Gastroesophageal sphincter (tissue), 4 donors: ENCODE data around the gene VPS33B. TPM values are rescaled to one million over a fixed set of nuclear protein-coding genes. Genes with fewer than 3 reads are reported as not detected.

ENCODE experiments used
- ATAC-seq: fragments of 150-250 bp; one replicate; pipeline ENCODE4 v1.9.1; 2016; ENCODE audit warnings: mild to moderate bottlenecking, moderate library complexity
- H3K27ac ChIP-seq, 4 donors: fragments of 200-600 bp; sonication (generic) in 3 of 4; 1 replicate in 3 of 4; 2 replicates in 1 of 4; pipeline ENCODE4 v1.5.1; 2016 to 2019
- H3K27me3 ChIP-seq: fragments of 200-600 bp; sonication (generic); one replicate; pipeline ENCODE4 v1.5.1; 2019
- H3K36me3 ChIP-seq, 2 donors: fragments of 200-600 bp; sonication (generic); one replicate each; pipeline ENCODE4 v1.5.1; 2019; ENCODE audit warnings: control low read depth in 1 of 2
- H3K4me1 ChIP-seq, 3 donors: fragments of 200-600 bp; sonication (generic); 1 replicate in 2 of 3; 2 replicates in 1 of 3; pipeline ENCODE4 v1.5.1; 2016 to 2019; ENCODE audit warnings: control low read depth in 2 of 3
- H3K4me3 ChIP-seq, 2 donors: fragments of 200-600 bp; sonication (generic); one replicate each; pipeline ENCODE4 v1.5.1; 2019; ENCODE audit warnings: mild to moderate bottlenecking in 1 of 2, moderate library complexity in 1 of 2
- H3K9me3 ChIP-seq, 3 donors: fragments of 200-600 bp; sonication (generic); one replicate each; pipeline ENCODE4 v1.5.1; 2017 to 2019; ENCODE audit warnings: control low read depth in 2 of 3
- CTCF ChIP-seq, 4 experiments: fragments of 200-600 bp in 2 of 4; fragments of 450-650 bp in 2 of 4; sonication (generic) in 1 of 4; IDR thresholded peaks; one replicate each; pipeline ENCODE4 v1.5.1; 2017 to 2019; ENCODE audit warnings: antibody characterized with exemption in 4 of 4, mild to moderate bottlenecking in 2 of 4, moderate library complexity in 2 of 4
- EP300 ChIP-seq: sonication (generic); formaldehyde crosslinking; IDR thresholded peaks from one replicate; pipeline ENCODE4 v1.6.1; 2017; ENCODE audit warnings: antibody characterized with exemption, mild to moderate bottlenecking
- POLR2A ChIP-seq, 2 donors: fragments of 450-650 bp; IDR thresholded peaks; one replicate each; pipeline ENCODE4 v1.6.1; 2017; ENCODE audit warnings: antibody characterized with exemption in 2 of 2, mild to moderate bottlenecking in 2 of 2, moderate library complexity in 1 of 2
- POLR2AphosphoS5 ChIP-seq: sonication (generic); formaldehyde crosslinking; IDR thresholded peaks from one replicate; pipeline ENCODE4 v1.6.1; 2017; ENCODE audit warnings: antibody characterized with exemption
- WGBS, 2 donors: methylation state at CpG; one replicate each; pipeline ENCODE4 v1.1.5; 2018; ENCODE audit warnings: low coverage in 1 of 2; 5-methylcytosine and 5-hydroxymethylcytosine counted together
- small RNA-seq, 4 donors: library from RNA; depleted of rRNA; stranded (forward); fragments of <200 nt; gene quantifications; one replicate each; pipeline ENCODE3, GENCODE V24; 2016
- total RNA-seq, 4 donors: library from RNA; depleted of rRNA; stranded (reverse); fragments of >200 nt; gene quantifications; one replicate each; pipeline ENCODE4 v1.1.0, GENCODE V29; 2016

Gene VPS33B
- total RNA-seq, 4 donors from 2014 or later = 7.8 to 12.8 (median 10.1) TPM

- no peak for ATAC-seq
- no peak overlapping the region for H3K27ac ChIP-seq
- H3K36me3 ChIP-seq = peaks cover 0 to 90% of the 10 kb centered on the region in 2 donors
- WGBS, 2 donors = 81% methylated on average over 3 of the region's 23 CpGs; no CpG with 5 or more reads in 1 of the 2 donors
- no peak overlapping the region for H3K4me3 ChIP-seq
- H3K27me3 ChIP-seq = no peaks in the 10 kb centered on the region
- TF ChIP-seq CTCF (IDR thresholded peaks at IDR 0.05) = no peak
- no peak for TF ChIP-seq POLR2A (IDR thresholded peaks at IDR 0.05)
- no peak for TF ChIP-seq EP300
- no peak for TF ChIP-seq POLR2AphosphoS5
- peaks cover 0 to 5% (median 0%) of the 10 kb centered on the region in 3 donors for H3K4me1 ChIP-seq
- no peaks in the 10 kb centered on the region for H3K9me3 ChIP-seq
Measured at GRCh38 chr15:90949979-90950675, 72.3 kb downstream of the VPS33B start.

Small RNAs within 50 kb of the gene (small RNA-seq; reads per million reads assigned to genes)
- gene RF00019 = 0 reads per million in 4 donors

Other genes with a start within 250 kb of the VPS33B start
- 10 to 100 TPM; 34.1 to 75.4 (median 59.8) TPM for gene FURIN, start 154.0 kb downstream of the VPS33B start, total RNA-seq
- gene FES, start 138.1 kb downstream of the VPS33B start, total RNA-seq = 10 to 100 TPM; 40.1 to 70.4 (median 43.5) TPM
- 10 to 100 TPM; 19.4 to 58.2 (median 44.9) TPM for gene MAN2A2, start 119.3 kb downstream of the VPS33B start, total RNA-seq
- gene HDDC3, start 90.0 kb downstream of the VPS33B start, total RNA-seq = 10 to 100 TPM in 2 of 4 donors, 1 to 10 TPM in 2; 5.9 to 17.1 (median 8.3) TPM
- gene UNC45A, start 87.3 kb downstream of the VPS33B start, total RNA-seq = 100 to 1,000 TPM in 2 of 4 donors, 10 to 100 TPM in 2; 63.7 to 116 (median 100) TPM
- 10 to 100 TPM in 2 of 4 donors, 1 to 10 TPM in 2; 5.3 to 11.1 (median 9.0) TPM for gene RCCD1, start 67.7 kb downstream of the VPS33B start, total RNA-seq
- gene PRC1, start 28.1 kb downstream of the VPS33B start, total RNA-seq = 10 to 100 TPM in 1 of 4 donors, 1 to 10 TPM in 3; 2.2 to 12.7 (median 4.5) TPM
- gene SV2B, start 77.7 kb upstream of the VPS33B start, total RNA-seq = 1 to 10 TPM in 3 of 4 donors, under 1 TPM in 1; 0.16 to 4.1 (median 1.1) TPM